Kidney epithelial cell (primary cell): ENCODE measurements around the gene NPLOC4. TPM values are rescaled to one million over a fixed set of nuclear protein-coding genes. Genes with fewer than 3 reads are reported as not detected.

ENCODE experiments used
- DNase-seq: peaks from one replicate; pipeline ENCODE4 v3.0.0-alpha.2; 2010; ENCODE audit warnings: low read depth
- H3K27me3 ChIP-seq: 2 replicates; pipeline ENCODE4 v1.6.0; 2011; ENCODE audit warnings: low read length; ENCODE audit not compliant: control insufficient read depth, insufficient read depth
- H3K36me3 ChIP-seq: 2 replicates; pipeline ENCODE4 v1.5.1; 2011; ENCODE audit warnings: low read length; ENCODE audit not compliant: control insufficient read depth, insufficient read depth
- H3K4me3 ChIP-seq: 2 replicates; pipeline ENCODE4 v1.5.1; 2011; ENCODE audit warnings: low read depth, mild to moderate bottlenecking, control low read depth, low read length
- CTCF ChIP-seq: IDR thresholded peaks from 2 replicates; pipeline ENCODE4 v1.5.1; 2011; ENCODE audit warnings: mild to moderate bottlenecking, moderate library complexity, low read length, control low read depth, inconsistent platforms; ENCODE audit not compliant: insufficient read depth, poor library complexity, severe bottlenecking
- total RNA-seq: library from RNA; depleted of rRNA; stranded (reverse); fragments of >200 nt; gene quantifications from 2 replicates; pipeline ENCODE4 v1.2.3, GENCODE V29; 2015

NPLOC4 gene
- total RNA-seq, 1 donor from 2014 or later = 61.4 TPM

- Histone ChIP-seq H3K36me3 (no peaks in the 10 kb centered on the region), H3K27me3 (no peaks in the 10 kb centered on the region), H3K4me3 (peak overlapping the region; percentile 40)
- TF ChIP-seq CTCF = peak; percentile 18
- DNase-seq = no peak
These were observed 117.5 kb downstream of the NPLOC4 start for GRCh38 chr17:81519284-81520020.

- no peak for TF ChIP-seq CTCF
- DNase-seq = no peak
- Histone ChIP-seq H3K36me3 (no peaks in the 10 kb centered on the region), H3K4me3 (peak overlapping the region; percentile 40), H3K27me3 (no peaks in the 10 kb centered on the region)
These were observed 118.1 kb downstream of the NPLOC4 start for GRCh38 chr17:81518785-81519283.

- Histone ChIP-seq H3K4me3 (peak overlapping the region; percentile 40), H3K36me3 (no peaks in the 10 kb centered on the region), H3K27me3 (no peaks in the 10 kb centered on the region)
- no peak for DNase-seq
- TF ChIP-seq CTCF = no peak
These were observed 118.7 kb downstream of the NPLOC4 start for GRCh38 chr17:81518113-81518784.

- no peak for DNase-seq
- Histone ChIP-seq H3K4me3 (no peak overlapping the region), H3K36me3 (no peaks in the 10 kb centered on the region), H3K27me3 (no peaks in the 10 kb centered on the region)
- no peak for TF ChIP-seq CTCF
These were observed 119.4 kb downstream of the NPLOC4 start for GRCh38 chr17:81517339-81518112.

GRCh38 chr17:81517009-81517338, 119.9 kb downstream of the NPLOC4 start:
- no peaks in the 10 kb centered on the region for H3K27me3 ChIP-seq
- no peak for DNase-seq
- H3K36me3 ChIP-seq = peaks cover under 1% of the 10 kb centered on the region
- no peak overlapping the region for H3K4me3 ChIP-seq
- no peak for TF ChIP-seq CTCF
